MM.1S (cell line): ENCODE measurements around the gene ITPRIPL2.

Experiments
- DNase-seq: peaks from one replicate; pipeline ENCODE4 v3.0.0-alpha.2; 2015
- H2AFZ ChIP-seq: fragments of 300-600 bp; sonication (generic); 2 replicates; pipeline ENCODE4 v1.6.0; 2016; ENCODE audit warnings: antibody characterized with exemption, low read length
- H3F3A ChIP-seq: fragments of 300-600 bp; sonication (generic); 2 replicates; pipeline ENCODE4 v1.6.1; 2016; ENCODE audit warnings: mild to moderate bottlenecking, antibody characterized with exemption, low read length, moderate library complexity, mixed read lengths; ENCODE audit not compliant: insufficient read depth
- H3K27ac ChIP-seq: fragments of 300-600 bp; sonication (generic); 2 replicates; pipeline ENCODE4 v1.5.1; 2016; ENCODE audit warnings: mild to moderate bottlenecking, low read length
- H3K27me3 ChIP-seq: fragments of 300-600 bp; sonication (generic); replicated peaks from 2 replicates; pipeline ENCODE4 v1.6.0; 2016; ENCODE audit warnings: low read length; ENCODE audit not compliant: insufficient read depth
- H3K36me3 ChIP-seq: fragments of 300-600 bp; sonication (generic); replicated peaks from 2 replicates; pipeline ENCODE4 v1.6.1; 2016; ENCODE audit warnings: mild to moderate bottlenecking, low read length, mixed read lengths; ENCODE audit not compliant: insufficient read depth
- H3K4me1 ChIP-seq: fragments of 300-600 bp; sonication (generic); 2 replicates; pipeline ENCODE4 v1.6.1; 2016; ENCODE audit warnings: low read length, mixed read lengths
- H3K4me2 ChIP-seq: fragments of 300-600 bp; sonication (generic); 2 replicates; pipeline ENCODE4 v1.6.0; 2016; ENCODE audit warnings: low read depth, low read length
- H3K4me3 ChIP-seq: fragments of 300-600 bp; sonication (generic); 2 replicates; pipeline ENCODE4 v1.5.1; 2016; ENCODE audit warnings: low read length, mixed read lengths
- H3K79me2 ChIP-seq: fragments of 300-600 bp; sonication (generic); 2 replicates; pipeline ENCODE4 v1.6.1; 2016; ENCODE audit warnings: mixed run types, low read length, mixed read lengths
- H3K9ac ChIP-seq: fragments of 300-600 bp; sonication (generic); 2 replicates; pipeline ENCODE4 v1.6.1; 2016; ENCODE audit warnings: low read length, mixed read lengths
- H3K9me2 ChIP-seq: fragments of 300-600 bp; sonication (generic); replicated peaks from 2 replicates; pipeline ENCODE4 v1.6.1; 2016; ENCODE audit warnings: mild to moderate bottlenecking, low read length, mixed read lengths; ENCODE audit not compliant: insufficient read depth
- H3K9me3 ChIP-seq: fragments of 300-600 bp; sonication (generic); replicated peaks from 2 replicates; pipeline ENCODE4 v1.6.1; 2016; ENCODE audit warnings: mild to moderate bottlenecking, low read length, mixed read lengths; ENCODE audit not compliant: insufficient read depth
- H4K20me1 ChIP-seq: fragments of 300-600 bp; sonication (generic); 2 replicates; pipeline ENCODE4 v1.6.1; 2016; ENCODE audit warnings: mild to moderate bottlenecking, low read length, moderate library complexity, mixed read lengths; ENCODE audit not compliant: insufficient read depth
- EZH2 ChIP-seq: fragments of 300-600 bp; sonication (generic); optimal IDR thresholded peaks from 2 replicates; pipeline ENCODE3; 2017; ENCODE audit warnings: low read depth, mild to moderate bottlenecking, antibody characterized with exemption, low read length, mixed read lengths
- EZH2phosphoT487 ChIP-seq: fragments of 300-600 bp; sonication (generic); IDR thresholded peaks from 2 replicates; pipeline ENCODE4 v1.6.1; 2018; ENCODE audit warnings: antibody characterized with exemption, low read length
- TF ChIP-seq, protein P1 (sequence below): fragments of 300-600 bp; sonication (generic); IDR thresholded peaks from 2 replicates; pipeline ENCODE4 v1.5.1; 2016; ENCODE audit warnings: antibody characterized with exemption, low read length, mixed read lengths

Gene ITPRIPL2

DNA sequence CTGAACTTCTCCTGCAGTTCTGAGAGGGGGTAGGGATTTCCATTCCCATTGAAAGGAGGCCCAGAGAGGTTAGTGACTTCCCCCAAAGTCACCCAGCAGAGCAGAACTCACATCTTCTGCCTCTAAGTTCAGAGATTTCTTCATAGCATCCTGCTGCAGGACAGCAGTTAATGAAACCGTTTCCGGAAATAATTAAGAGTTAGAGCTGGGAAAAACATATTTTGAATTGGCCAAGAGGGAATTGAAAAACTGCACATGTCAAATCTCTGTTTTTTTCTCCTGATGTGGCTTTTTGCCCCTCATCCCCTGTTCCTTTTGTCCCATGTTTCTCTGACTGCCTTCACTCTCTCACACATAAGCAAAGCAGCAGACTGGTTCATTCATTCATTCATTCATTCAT lies 26.6 kb downstream of the ITPRIPL2 start:
- no peak for DNase-seq
- Histone ChIP-seq H3K9me3 (no peaks in the 10 kb centered on the region), H3K36me3 (no peaks in the 10 kb centered on the region), H3K27ac (no peak overlapping the region), H3F3A (no peaks in the 10 kb centered on the region), H3K79me2 (no peaks in the 10 kb centered on the region), H3K4me3 (no peak overlapping the region), H2AFZ (no peak overlapping the region), H3K27me3 (no peaks in the 10 kb centered on the region), H3K4me1 (no peaks in the 10 kb centered on the region), H3K9ac (no peak overlapping the region), H3K4me2 (no peak overlapping the region), H3K9me2 (no peaks in the 10 kb centered on the region), H4K20me1 (no peaks in the 10 kb centered on the region)
- TF ChIP-seq, protein P1, sequence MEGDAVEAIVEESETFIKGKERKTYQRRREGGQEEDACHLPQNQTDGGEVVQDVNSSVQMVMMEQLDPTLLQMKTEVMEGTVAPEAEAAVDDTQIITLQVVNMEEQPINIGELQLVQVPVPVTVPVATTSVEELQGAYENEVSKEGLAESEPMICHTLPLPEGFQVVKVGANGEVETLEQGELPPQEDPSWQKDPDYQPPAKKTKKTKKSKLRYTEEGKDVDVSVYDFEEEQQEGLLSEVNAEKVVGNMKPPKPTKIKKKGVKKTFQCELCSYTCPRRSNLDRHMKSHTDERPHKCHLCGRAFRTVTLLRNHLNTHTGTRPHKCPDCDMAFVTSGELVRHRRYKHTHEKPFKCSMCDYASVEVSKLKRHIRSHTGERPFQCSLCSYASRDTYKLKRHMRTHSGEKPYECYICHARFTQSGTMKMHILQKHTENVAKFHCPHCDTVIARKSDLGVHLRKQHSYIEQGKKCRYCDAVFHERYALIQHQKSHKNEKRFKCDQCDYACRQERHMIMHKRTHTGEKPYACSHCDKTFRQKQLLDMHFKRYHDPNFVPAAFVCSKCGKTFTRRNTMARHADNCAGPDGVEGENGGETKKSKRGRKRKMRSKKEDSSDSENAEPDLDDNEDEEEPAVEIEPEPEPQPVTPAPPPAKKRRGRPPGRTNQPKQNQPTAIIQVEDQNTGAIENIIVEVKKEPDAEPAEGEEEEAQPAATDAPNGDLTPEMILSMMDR, result no peak
- TF ChIP-seq EZH2phosphoT487 (no peak), EZH2 (no peak)

DNA sequence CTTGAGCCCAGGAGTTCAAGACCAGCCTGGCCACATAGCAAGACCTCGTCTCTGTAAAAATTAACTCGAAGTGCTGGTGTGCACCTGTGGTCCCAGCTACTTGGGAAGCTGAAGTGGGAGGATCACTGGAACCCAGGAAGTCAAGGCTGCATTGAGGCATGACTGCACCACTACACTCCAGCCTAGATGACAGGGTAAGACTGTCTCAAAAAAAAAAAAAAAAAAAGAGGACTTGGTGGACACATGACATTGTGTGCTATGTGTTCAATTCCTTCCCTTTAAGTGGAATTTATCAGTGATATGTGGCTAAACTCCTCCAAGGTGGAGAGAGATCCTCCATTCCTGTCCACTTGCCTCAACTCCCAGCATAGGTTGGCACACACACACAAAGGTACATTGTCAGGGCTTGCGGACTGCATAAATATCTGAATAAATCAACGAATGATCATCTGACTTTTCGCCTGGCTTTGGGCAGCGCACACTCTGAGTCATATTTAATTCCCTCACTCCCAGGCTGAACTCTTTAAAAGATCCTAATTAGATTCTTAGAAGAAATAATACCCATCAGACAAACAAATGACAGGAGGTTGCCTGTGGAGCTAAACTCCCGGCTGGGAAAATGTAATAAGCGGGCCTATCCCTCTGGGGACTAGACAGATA lies 29.3 kb downstream of the ITPRIPL2 start:
- H3K4me1 ChIP-seq, result no peaks in the 10 kb centered on the region
- no peaks in the 10 kb centered on the region for H3K79me2 ChIP-seq
- H3K4me2 ChIP-seq, result no peak overlapping the region
- H3K9me2 ChIP-seq, result no peaks in the 10 kb centered on the region
- H3F3A ChIP-seq, result no peaks in the 10 kb centered on the region
- no peaks in the 10 kb centered on the region for H3K9me3 ChIP-seq
- no peak overlapping the region for H3K9ac ChIP-seq
- H3K27me3 ChIP-seq, result no peaks in the 10 kb centered on the region
- no peak overlapping the region for H3K27ac ChIP-seq
- H3K36me3 ChIP-seq, result no peaks in the 10 kb centered on the region
- no peak for DNase-seq
- H3K4me3 ChIP-seq, result no peak overlapping the region
- TF ChIP-seq, protein P1, result no peak
- TF ChIP-seq EZH2, result no peak
- TF ChIP-seq EZH2phosphoT487, result no peak
- H2AFZ ChIP-seq, result no peak overlapping the region
- no peaks in the 10 kb centered on the region for H4K20me1 ChIP-seq

DNA sequence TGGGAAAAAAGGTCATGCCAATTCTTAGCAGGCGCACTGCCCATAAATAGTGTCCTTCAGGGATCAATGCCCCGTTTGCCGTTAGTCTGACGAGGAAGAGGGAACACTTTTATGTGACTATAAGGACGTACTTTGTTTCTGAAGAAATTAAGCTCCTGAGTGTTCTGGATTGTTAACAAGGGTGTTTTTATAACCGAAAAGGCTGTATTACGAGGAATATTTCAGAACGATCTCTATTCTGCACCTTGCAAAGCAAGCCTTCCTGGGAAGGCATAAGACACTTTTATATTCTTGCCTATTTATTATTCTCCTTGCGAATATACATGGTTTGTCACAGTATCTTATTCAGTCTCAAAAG lies 29.8 kb downstream of the ITPRIPL2 start:
- Histone ChIP-seq H3K36me3 (no peaks in the 10 kb centered on the region), H3K27ac (no peak overlapping the region), H3K4me2 (no peak overlapping the region), H4K20me1 (no peaks in the 10 kb centered on the region), H2AFZ (no peak overlapping the region), H3K27me3 (no peaks in the 10 kb centered on the region), H3K4me1 (no peaks in the 10 kb centered on the region), H3K79me2 (no peaks in the 10 kb centered on the region), H3K9me3 (no peaks in the 10 kb centered on the region), H3K9ac (no peak overlapping the region), H3K4me3 (no peak overlapping the region), H3F3A (no peaks in the 10 kb centered on the region), H3K9me2 (no peaks in the 10 kb centered on the region)
- DNase-seq, result no peak
- TF ChIP-seq EZH2phosphoT487, result no peak
- TF ChIP-seq, protein P1, result no peak
- TF ChIP-seq EZH2, result no peak
